AG09319 (cell line): Measurements from ENCODE around the gene GPS2.

Experiments used
- DNase-seq: peaks from one replicate; pipeline ENCODE4 v3.0.0-alpha.2; 2010; ENCODE audit warnings: low read depth; ENCODE audit errors: extremely low read depth
- CTCF ChIP-seq: IDR thresholded peaks from 2 replicates; pipeline ENCODE4 v1.5.1; 2011; ENCODE audit warnings: low read depth, mild to moderate bottlenecking, inconsistent platforms, low read length, moderate library complexity

GPS2 gene

DNA sequence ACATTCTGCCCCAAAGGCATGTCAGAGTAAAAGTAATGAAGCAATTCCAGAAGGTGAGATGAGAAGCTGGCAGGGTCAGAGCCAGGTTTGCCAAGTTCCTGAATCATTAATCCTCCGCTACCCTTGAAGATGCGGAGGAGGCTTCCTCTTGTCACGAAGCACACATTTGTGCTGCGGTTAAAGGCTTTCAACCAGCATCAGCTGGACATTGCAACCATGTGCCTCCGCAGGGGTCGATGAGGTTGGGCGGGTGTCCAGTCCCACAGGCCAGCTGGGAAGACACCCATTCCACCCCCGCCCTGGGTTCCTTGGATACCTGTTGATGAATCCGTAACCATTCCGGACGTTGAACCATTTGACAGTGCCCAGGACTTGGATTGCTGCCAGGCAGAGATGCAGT is 22.0 kb downstream of the GPS2 start:
- no peak for TF ChIP-seq CTCF
- DNase-seq = no peak

GRCh38 chr17:7292729-7293128 is 22.4 kb downstream of the GPS2 start:
- TF ChIP-seq CTCF = no peak
- no peak for DNase-seq

DNA sequence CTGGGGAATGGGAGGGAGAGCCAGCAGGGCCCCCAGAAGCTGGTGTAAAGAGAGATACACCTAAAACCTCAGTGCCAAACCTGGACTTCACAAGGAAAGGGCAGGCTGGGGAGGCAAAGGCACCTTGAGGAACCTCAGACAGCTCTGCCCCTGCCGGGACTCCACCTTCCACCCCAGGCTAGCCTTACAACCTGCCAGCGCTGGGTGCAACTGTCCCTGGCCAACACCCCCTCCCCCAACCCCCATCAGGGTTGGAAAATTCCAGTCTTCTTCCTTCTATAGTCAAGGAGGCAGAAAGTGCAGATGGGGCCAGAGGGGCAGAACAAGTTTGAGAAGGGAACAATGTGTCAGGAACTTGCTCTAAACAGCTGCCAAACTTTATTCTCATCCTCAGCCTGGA is 23.0 kb downstream of the GPS2 start:
- no peak for TF ChIP-seq CTCF
- DNase-seq = no peak

GRCh38 chr17:7290685-7291084 is 24.5 kb downstream of the GPS2 start:
- TF ChIP-seq CTCF = no peak
- DNase-seq = no peak

DNA sequence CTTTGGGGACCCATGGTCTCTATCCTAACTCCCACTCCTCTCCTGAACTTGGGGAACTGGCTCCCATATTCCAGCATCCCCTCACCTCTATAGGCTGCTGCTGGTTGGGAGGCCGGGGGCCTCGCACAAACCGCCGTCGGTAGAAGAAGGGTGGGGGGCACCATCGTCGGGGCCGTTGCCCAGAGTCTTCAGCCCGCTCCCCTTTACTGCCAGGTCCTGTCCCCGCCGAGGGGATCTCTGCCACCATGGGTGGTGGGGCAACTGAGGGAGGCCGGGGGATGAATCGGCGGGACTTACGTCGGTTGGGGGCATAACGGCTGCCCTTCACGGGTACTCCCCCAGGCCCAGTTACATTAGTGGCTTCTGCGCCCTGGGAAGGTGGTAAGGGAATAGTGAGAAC is 25.0 kb downstream of the GPS2 start:
- TF ChIP-seq CTCF = no peak
- DNase-seq = no peak

- no peak for TF ChIP-seq CTCF
- DNase-seq = no peak
These were observed 25.7 kb downstream of the GPS2 start for GRCh38 chr17:7289256-7290032.

DNA sequence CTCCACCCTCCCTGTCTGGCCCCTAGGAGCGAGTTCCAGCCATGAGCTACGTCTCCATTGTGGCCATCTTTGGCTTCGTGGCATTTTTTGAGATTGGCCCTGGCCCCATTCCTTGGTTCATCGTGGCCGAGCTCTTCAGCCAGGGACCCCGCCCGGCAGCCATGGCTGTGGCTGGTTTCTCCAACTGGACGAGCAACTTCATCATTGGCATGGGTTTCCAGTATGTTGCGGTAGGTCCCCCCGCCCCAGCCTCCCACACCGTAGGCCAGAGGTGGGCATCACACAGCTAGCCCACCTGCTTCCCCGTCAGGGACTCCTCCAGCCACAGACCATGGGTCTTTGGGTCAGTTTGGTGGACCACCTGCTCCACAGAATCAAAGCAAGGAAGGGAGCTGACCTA is 29.5 kb downstream of the GPS2 start:
- DNase-seq = no peak
- no peak for TF ChIP-seq CTCF
